ENCODE measurements around the gene PSMG1. TPM values are rescaled to one million over a fixed set of nuclear protein-coding genes. Genes with fewer than 3 reads are reported as not detected.
"Not testable (repeated sequence)": the region's sequence is repeated elsewhere in the genome, so short reads cannot be mapped to it uniquely, and the experiment has no call there.

PSMG1 gene
- total and polyA plus RNA-seq, 5 donors from 2014 or later: 15.6 to 52.0 (median 46.3) TPM

DNA sequence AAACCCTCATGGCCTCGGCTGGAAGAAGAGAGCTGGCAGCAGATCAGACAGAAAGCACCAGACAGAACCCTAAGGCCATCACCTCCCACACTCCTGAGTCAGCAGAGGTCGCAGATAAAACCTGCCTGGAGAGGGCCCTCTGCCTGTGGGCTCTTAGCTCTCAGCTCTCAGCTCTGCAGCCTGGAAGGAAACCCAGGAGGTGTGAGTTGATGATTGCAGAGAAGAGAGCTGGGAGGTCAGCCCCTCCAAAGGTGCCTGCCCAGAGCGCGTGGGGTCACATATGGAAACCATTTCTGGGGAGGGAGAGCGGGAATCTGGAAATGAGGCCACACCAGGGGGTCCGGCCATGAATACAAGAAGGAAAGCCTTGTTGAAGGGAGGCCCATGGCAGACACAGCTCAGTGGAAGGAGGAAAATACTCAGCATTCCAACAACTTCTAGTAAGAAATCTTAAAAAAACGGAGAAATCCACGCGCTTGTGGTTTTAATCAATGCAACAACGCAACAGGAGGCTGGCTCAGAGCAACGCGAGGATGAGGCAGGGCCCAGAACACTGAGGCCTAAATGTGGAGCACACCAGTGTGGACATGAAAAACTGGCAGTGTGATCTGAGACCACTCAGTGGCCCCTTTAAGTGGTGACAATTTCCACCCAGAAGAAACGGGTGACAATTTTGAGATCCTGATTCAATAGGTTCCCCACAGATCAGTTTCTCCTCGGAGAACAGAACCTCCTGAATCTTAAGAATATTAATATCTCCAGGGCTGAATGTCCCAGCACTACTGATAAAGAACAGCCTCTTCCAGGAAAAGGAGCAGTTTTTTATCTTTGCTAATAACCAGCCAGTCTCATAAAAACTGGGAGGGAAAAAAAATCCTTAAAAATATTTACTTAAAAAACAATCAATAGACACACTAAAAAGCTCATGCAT is 45.7 kb downstream of the PSMG1 start:
- Histone ChIP-seq H3K4me3 (ENCODE audit: low read depth, low read length) (no peak overlapping the region), H3K4me1 (ENCODE audit: control insufficient read depth, insufficient read depth, low read length, poor library complexity, severe bottlenecking) (no peaks in the 10 kb centered on the region), H3K36me3 (ENCODE audit: control insufficient read depth, insufficient read depth, low read length) (no peaks in the 10 kb centered on the region), H3K9me3 (ENCODE audit: control insufficient read depth in 2 of 2, low read length in 2 of 2) (no peaks in the 10 kb centered on the region), H3K27me3 (ENCODE audit: control insufficient read depth, insufficient read depth, low read length) (no peaks in the 10 kb centered on the region), H3K27ac (ENCODE audit: insufficient read depth, low read length, poor library complexity, severe bottlenecking) (no peak overlapping the region)
- Mint-ChIP-seq H3K4me3 (no peak overlapping the region), H3K36me3 (no peaks in the 10 kb centered on the region), H3K27ac (no peak overlapping the region), H3K27me3 (peaks cover 5% of the 10 kb centered on the region), H3K4me1 (no peaks in the 10 kb centered on the region), H3K9me3 (no peaks in the 10 kb centered on the region)
- DNase-seq (no peak), ATAC-seq (ENCODE audit: low read depth in 2 of 2) (no peak)

DNA sequence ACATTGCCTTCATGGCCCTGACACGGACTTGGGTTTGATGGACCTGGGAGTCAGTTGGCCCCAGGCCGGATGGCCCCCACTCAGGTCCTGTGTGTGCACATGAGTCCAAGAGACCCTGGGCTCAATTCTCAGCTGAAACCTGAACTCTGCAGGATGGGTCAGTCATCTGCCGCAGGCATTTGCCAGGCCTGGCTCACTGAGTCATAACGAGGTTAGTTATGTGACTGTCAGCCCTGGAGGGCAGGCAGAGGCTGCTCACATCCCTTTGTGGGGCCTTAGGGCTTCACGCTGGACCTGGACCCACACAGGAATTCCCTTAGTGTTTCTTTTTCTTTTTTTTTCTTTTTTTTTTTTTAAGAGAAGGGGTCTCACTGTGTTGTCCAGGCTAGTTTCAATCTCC is 46.5 kb downstream of the PSMG1 start:
- Mint-ChIP-seq H3K4me1 (no peaks in the 10 kb centered on the region), H3K36me3 (no peaks in the 10 kb centered on the region), H3K27ac (no peak overlapping the region), H3K27me3 (peaks cover 5% of the 10 kb centered on the region), H3K9me3 (no peaks in the 10 kb centered on the region), H3K4me3 (no peak overlapping the region)
- Histone ChIP-seq H3K27me3 (ENCODE audit: control insufficient read depth, insufficient read depth, low read length) (no peaks in the 10 kb centered on the region), H3K27ac (ENCODE audit: insufficient read depth, low read length, poor library complexity, severe bottlenecking) (no peak overlapping the region), H3K4me1 (ENCODE audit: control insufficient read depth, insufficient read depth, low read length, poor library complexity, severe bottlenecking) (no peaks in the 10 kb centered on the region), H3K36me3 (ENCODE audit: control insufficient read depth, insufficient read depth, low read length) (no peaks in the 10 kb centered on the region), H3K4me3 (ENCODE audit: low read depth, low read length) (no peak overlapping the region), H3K9me3 (ENCODE audit: control insufficient read depth in 2 of 2, low read length in 2 of 2) (no peaks in the 10 kb centered on the region)
- no peak for DNase-seq
- no peak for ATAC-seq (ENCODE audit: low read depth in 2 of 2)

DNA sequence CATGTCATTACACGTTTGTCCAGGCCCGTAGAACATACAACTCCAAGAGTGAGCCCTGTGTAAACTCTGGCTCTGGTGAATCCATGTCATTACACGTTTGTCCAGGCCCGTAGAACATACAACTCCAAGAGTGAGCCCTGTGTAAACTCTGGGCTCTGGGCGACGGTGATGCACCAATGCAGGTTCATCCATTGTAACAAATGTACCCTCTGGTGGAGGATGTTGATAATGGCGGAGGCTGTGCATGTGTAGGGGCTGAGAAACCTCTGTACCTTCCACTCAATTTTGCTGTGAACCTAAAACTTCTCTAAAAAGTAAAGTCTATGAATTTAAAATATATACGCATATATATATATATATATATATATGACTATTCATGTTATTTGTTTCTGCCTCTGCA is 47.1 kb downstream of the PSMG1 start:
- DNase-seq: peak in 1 of 3 donors; percentile 27

DNA sequence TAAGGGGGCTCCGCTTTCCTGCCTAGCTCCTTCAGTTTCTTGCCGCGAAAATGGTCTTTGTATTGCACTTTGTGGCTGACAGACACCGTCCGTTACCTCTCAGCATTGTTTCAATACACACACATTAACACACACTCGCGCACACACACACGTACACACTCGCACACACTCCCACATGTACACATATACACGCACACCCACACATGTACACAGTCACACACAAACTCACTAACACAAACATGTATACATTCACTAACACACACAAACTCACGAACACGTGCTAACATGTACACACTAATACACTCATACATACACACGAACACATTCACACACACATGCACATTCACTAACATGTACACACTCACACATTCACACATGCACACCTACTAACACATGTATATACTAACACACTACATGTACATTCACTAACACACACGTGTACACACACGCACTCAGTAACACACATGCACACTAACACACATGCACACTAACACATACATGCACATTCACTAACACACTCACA is 48.9 kb downstream of the PSMG1 start:
- H3K4me3 ChIP-seq (ENCODE audit: low read depth, low read length): no peak overlapping the region
- H3K4me3 Mint-ChIP-seq: no peak overlapping the region
- H3K4me1 Mint-ChIP-seq: no peaks in the 10 kb centered on the region
- no peaks in the 10 kb centered on the region for H3K9me3 Mint-ChIP-seq
- no peak overlapping the region for H3K27ac Mint-ChIP-seq
- peaks cover 4% of the 10 kb centered on the region for H3K27me3 Mint-ChIP-seq
- H3K27me3 ChIP-seq (ENCODE audit: control insufficient read depth, insufficient read depth, low read length): peaks cover 2% of the 10 kb centered on the region
- H3K9me3 ChIP-seq (ENCODE audit: control insufficient read depth in 2 of 2, low read length in 2 of 2): peaks cover 4 to 7% of the 10 kb centered on the region in 2 experiments
- ATAC-seq (ENCODE audit: low read depth in 2 of 2) (no peak), DNase-seq (no peak)
- H3K4me1 ChIP-seq (ENCODE audit: control insufficient read depth, insufficient read depth, low read length, poor library complexity, severe bottlenecking): no peaks in the 10 kb centered on the region
- H3K36me3 Mint-ChIP-seq: no peaks in the 10 kb centered on the region
- H3K27ac ChIP-seq (ENCODE audit: insufficient read depth, low read length, poor library complexity, severe bottlenecking): no peak overlapping the region
- H3K36me3 ChIP-seq (ENCODE audit: control insufficient read depth, insufficient read depth, low read length): no peaks in the 10 kb centered on the region

More for the DNA sequence above, 47.1 kb downstream of the PSMG1 start:
- not testable (repeated sequence) for H3K27me3 Mint-ChIP-seq; H3K27ac ChIP-seq (ENCODE audit: insufficient read depth, low read length, poor library complexity, severe bottlenecking); H3K36me3 ChIP-seq (ENCODE audit: control insufficient read depth, insufficient read depth, low read length); H3K9me3 Mint-ChIP-seq; ATAC-seq (ENCODE audit: low read depth in 2 of 2); H3K4me3 Mint-ChIP-seq; H3K4me1 ChIP-seq (ENCODE audit: control insufficient read depth, insufficient read depth, low read length, poor library complexity, severe bottlenecking); H3K27ac Mint-ChIP-seq; H3K36me3 Mint-ChIP-seq; H3K9me3 ChIP-seq (ENCODE audit: control insufficient read depth in 2 of 2, low read length in 2 of 2); H3K27me3 ChIP-seq (ENCODE audit: control insufficient read depth, insufficient read depth, low read length); H3K4me1 Mint-ChIP-seq; H3K4me3 ChIP-seq (ENCODE audit: low read depth, low read length)

DNA sequence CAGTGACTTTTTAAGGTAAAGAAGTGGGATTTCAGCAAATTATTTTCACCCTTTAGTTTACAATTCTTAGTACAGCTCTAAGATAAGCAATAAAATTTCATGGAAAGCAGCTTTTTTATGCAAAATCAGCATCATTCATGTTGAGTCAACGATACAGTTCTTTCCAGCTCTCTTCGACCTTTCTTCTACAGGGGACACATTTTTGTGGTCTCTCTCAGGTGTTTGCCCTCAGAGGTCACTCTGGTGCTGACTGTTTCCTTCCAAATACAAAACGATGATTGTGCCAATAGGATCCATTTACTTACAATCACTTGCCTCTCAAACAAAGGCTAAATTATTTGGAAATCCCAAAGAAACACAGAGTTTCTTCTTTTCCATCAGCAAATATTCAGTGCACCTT is 51.0 kb downstream of the PSMG1 start:
- H3K27ac Mint-ChIP-seq: no peak overlapping the region
- no peaks in the 10 kb centered on the region for H3K36me3 Mint-ChIP-seq
- ATAC-seq (ENCODE audit: low read depth in 2 of 2): no peak
- H3K27me3 ChIP-seq (ENCODE audit: control insufficient read depth, insufficient read depth, low read length): peaks cover 2% of the 10 kb centered on the region
- H3K36me3 ChIP-seq (ENCODE audit: control insufficient read depth, insufficient read depth, low read length): no peaks in the 10 kb centered on the region
- no peak overlapping the region for H3K4me3 Mint-ChIP-seq
- H3K27me3 Mint-ChIP-seq: peaks cover 6% of the 10 kb centered on the region
- H3K27ac ChIP-seq (ENCODE audit: insufficient read depth, low read length, poor library complexity, severe bottlenecking): no peak overlapping the region
- H3K4me1 Mint-ChIP-seq: no peaks in the 10 kb centered on the region
- no peaks in the 10 kb centered on the region for H3K4me1 ChIP-seq (ENCODE audit: control insufficient read depth, insufficient read depth, low read length, poor library complexity, severe bottlenecking)
- no peaks in the 10 kb centered on the region for H3K9me3 Mint-ChIP-seq
- H3K4me3 ChIP-seq (ENCODE audit: low read depth, low read length): no peak overlapping the region
- peaks cover 4 to 7% of the 10 kb centered on the region in 2 experiments for H3K9me3 ChIP-seq (ENCODE audit: control insufficient read depth in 2 of 2, low read length in 2 of 2)
- DNase-seq: no peak

DNA sequence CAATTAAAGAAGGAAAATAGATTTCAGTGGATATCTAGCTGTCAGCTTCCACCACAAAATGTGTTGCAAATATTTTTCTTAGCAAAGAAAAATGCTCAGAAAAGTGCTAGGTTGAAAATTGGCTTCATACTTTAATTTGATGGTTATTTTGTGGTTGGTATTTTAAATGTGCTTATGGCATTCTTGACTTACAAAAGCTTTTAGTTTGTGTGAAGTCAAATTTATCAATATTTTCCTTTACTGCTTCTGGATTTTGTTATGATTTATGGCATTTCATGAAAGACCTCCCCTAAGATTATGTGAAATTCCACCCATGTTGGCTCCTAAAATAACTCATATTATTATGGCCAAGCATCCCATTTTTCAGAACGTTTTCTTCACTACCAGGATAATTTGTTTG is 51.5 kb downstream of the PSMG1 start:
- Mint-ChIP-seq H3K4me3 (no peak overlapping the region), H3K4me1 (no peaks in the 10 kb centered on the region), H3K27ac (no peak overlapping the region), H3K36me3 (no peaks in the 10 kb centered on the region), H3K9me3 (no peaks in the 10 kb centered on the region), H3K27me3 (peaks cover 6% of the 10 kb centered on the region)
- H3K9me3 ChIP-seq (ENCODE audit: control insufficient read depth in 2 of 2, low read length in 2 of 2): peaks cover 4 to 7% of the 10 kb centered on the region in 2 experiments
- H3K27ac ChIP-seq (ENCODE audit: insufficient read depth, low read length, poor library complexity, severe bottlenecking): no peak overlapping the region
- H3K36me3 ChIP-seq (ENCODE audit: control insufficient read depth, insufficient read depth, low read length): no peaks in the 10 kb centered on the region
- DNase-seq (no peak), ATAC-seq (ENCODE audit: low read depth in 2 of 2) (no peak)
- no peak overlapping the region for H3K4me3 ChIP-seq (ENCODE audit: low read depth, low read length)
- H3K4me1 ChIP-seq (ENCODE audit: control insufficient read depth, insufficient read depth, low read length, poor library complexity, severe bottlenecking): no peaks in the 10 kb centered on the region
- peaks cover 2% of the 10 kb centered on the region for H3K27me3 ChIP-seq (ENCODE audit: control insufficient read depth, insufficient read depth, low read length)

DNA sequence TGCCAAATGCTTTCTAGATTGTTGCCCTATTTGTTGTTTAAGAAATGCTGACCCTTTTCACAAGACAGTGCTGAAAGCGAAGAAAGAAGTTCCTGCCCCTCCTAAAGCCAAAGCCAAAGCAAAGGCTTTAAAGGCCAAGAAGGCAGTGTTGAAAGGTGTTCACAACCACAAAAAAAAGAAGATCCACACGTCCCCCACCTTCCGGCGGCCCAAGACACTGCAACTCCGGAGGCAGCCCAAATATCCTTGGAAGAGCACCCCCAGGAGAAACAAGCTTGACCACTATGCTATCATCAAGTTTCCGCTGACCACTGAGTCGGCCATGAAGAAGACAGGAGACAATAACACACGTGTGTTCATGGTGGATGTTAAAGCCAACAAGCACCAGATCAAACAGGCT is 55.7 kb downstream of the PSMG1 start:
- H3K36me3 Mint-ChIP-seq: no peaks in the 10 kb centered on the region
- H3K27me3 ChIP-seq (ENCODE audit: control insufficient read depth, insufficient read depth, low read length): peaks cover 2% of the 10 kb centered on the region
- DNase-seq (no peak), ATAC-seq (ENCODE audit: low read depth in 2 of 2) (no peak)
- H3K9me3 ChIP-seq (ENCODE audit: control insufficient read depth in 2 of 2, low read length in 2 of 2): peaks cover 7 to 9% of the 10 kb centered on the region in 2 experiments
- no peak overlapping the region for H3K4me3 ChIP-seq (ENCODE audit: low read depth, low read length)
- H3K4me1 ChIP-seq (ENCODE audit: control insufficient read depth, insufficient read depth, low read length, poor library complexity, severe bottlenecking): no peaks in the 10 kb centered on the region
- H3K4me1 Mint-ChIP-seq: no peaks in the 10 kb centered on the region
- no peaks in the 10 kb centered on the region for H3K36me3 ChIP-seq (ENCODE audit: control insufficient read depth, insufficient read depth, low read length)
- no peak overlapping the region for H3K27ac ChIP-seq (ENCODE audit: insufficient read depth, low read length, poor library complexity, severe bottlenecking)
- H3K27ac Mint-ChIP-seq: no peak overlapping the region
- H3K9me3 Mint-ChIP-seq: peaks cover 0 to 5% (median 0%) of the 10 kb centered on the region in 7 donors
- peaks cover 12% of the 10 kb centered on the region for H3K27me3 Mint-ChIP-seq
- H3K4me3 Mint-ChIP-seq: no peak overlapping the region

DNA sequence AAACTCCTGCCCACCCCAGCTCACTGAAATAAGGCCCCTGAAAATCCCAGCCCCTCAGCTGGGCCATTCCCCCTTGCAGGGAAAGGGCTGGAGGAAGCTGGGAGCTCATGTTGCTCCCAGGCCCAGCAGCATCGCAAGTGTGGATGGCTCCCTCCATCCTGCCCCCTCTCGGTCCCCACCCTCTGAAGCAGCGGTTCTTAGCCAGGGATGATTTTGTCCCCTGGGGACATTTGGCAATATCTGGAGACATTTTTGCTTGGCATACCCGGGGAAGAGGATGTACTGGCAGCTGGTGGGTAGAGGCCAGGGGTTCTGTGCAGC is 56.8 kb downstream of the PSMG1 start:
- Histone ChIP-seq H3K4me1 (ENCODE audit: control insufficient read depth, insufficient read depth, low read length, poor library complexity, severe bottlenecking) (no peaks in the 10 kb centered on the region), H3K27me3 (ENCODE audit: control insufficient read depth, insufficient read depth, low read length) (peaks cover 2% of the 10 kb centered on the region), H3K9me3 (ENCODE audit: control insufficient read depth in 2 of 2, low read length in 2 of 2) (peaks cover 7 to 9% of the 10 kb centered on the region in 2 experiments), H3K4me3 (ENCODE audit: low read depth, low read length) (no peak overlapping the region), H3K36me3 (ENCODE audit: control insufficient read depth, insufficient read depth, low read length) (no peaks in the 10 kb centered on the region), H3K27ac (ENCODE audit: insufficient read depth, low read length, poor library complexity, severe bottlenecking) (no peak overlapping the region)
- Mint-ChIP-seq H3K4me3 (no peak overlapping the region), H3K27ac (no peak overlapping the region), H3K36me3 (no peaks in the 10 kb centered on the region), H3K9me3 (peaks cover 0 to 13% (median 2%) of the 10 kb centered on the region in 7 donors), H3K4me1 (peaks cover 0 to 2% (median 0%) of the 10 kb centered on the region in 4 donors), H3K27me3 (peaks cover 12% of the 10 kb centered on the region)
- no peak for ATAC-seq (ENCODE audit: low read depth in 2 of 2)
- no peak for DNase-seq

All from CD4-positive, CD25-positive, alpha-beta regulatory T cell (primary cell).